ENCODE results near the gene ACOX2.

ACOX2 gene

GRCh38 chr3:58485801-58486435 lies 51.1 kb downstream of the ACOX2 start:
- Histone ChIP-seq H4K20me1 (ENCODE audit: control insufficient read depth, insufficient read depth, low read depth, low read length) (no peaks in the 10 kb centered on the region), H3K79me2 (ENCODE audit: control insufficient read depth, low read length) (no peaks in the 10 kb centered on the region), H3K9me2 (replicated peaks; ENCODE audit: control insufficient read depth, low read length) (no peaks in the 10 kb centered on the region), H3K27me3 (ENCODE audit: control insufficient read depth, low read length) (peaks cover 35% of the 10 kb centered on the region), H3K27ac (ENCODE audit: low read depth, low read length) (no peak overlapping the region), H3K4me2 (ENCODE audit: low read length) (no peak overlapping the region), H3K9me3 (ENCODE audit: control insufficient read depth, insufficient read depth, low read length) (0 out of 2 replicates have a peak, but pooled peaks cover 4% of the 10 kb centered on the region), H3K36me3 (ENCODE audit: control insufficient read depth, low read length) (no peaks in the 10 kb centered on the region), H3F3A (ENCODE audit: control insufficient read depth, insufficient read depth) (peaks cover 5% of the 10 kb centered on the region; the same call in 1 of the 2 replicates), H3K4me1 (ENCODE audit: control insufficient read depth, low read length) (peaks cover 13% of the 10 kb centered on the region), H3K4me3 (ENCODE audit: low read length) (no peak overlapping the region)
- TF ChIP-seq CTCF (IDR thresholded peaks at IDR 0.05; ENCODE audit: low read depth, low read length, poor library complexity, severe bottlenecking), result no peak
- no peak for TF ChIP-seq EZH2phosphoT487 (IDR thresholded peaks at IDR 0.05; ENCODE audit: borderline replicate concordance, low read length)

- Histone ChIP-seq H3K9me3 (ENCODE audit: control insufficient read depth, insufficient read depth, low read length) (0 out of 2 replicates have a peak, but pooled peaks cover 6% of the 10 kb centered on the region), H3F3A (ENCODE audit: control insufficient read depth, insufficient read depth) (peaks cover under 1% of the 10 kb centered on the region; the same call in 1 of the 2 replicates), H3K4me2 (ENCODE audit: low read length) (no peak overlapping the region), H4K20me1 (ENCODE audit: control insufficient read depth, insufficient read depth, low read depth, low read length) (no peaks in the 10 kb centered on the region), H3K36me3 (ENCODE audit: control insufficient read depth, low read length) (no peaks in the 10 kb centered on the region), H3K79me2 (ENCODE audit: control insufficient read depth, low read length) (no peaks in the 10 kb centered on the region), H3K4me1 (ENCODE audit: control insufficient read depth, low read length) (peaks cover 13% of the 10 kb centered on the region), H3K4me3 (ENCODE audit: low read length) (no peak overlapping the region), H3K27me3 (ENCODE audit: control insufficient read depth, low read length) (peaks cover 32% of the 10 kb centered on the region), H3K27ac (ENCODE audit: low read depth, low read length) (no peak overlapping the region), H3K9me2 (replicated peaks; ENCODE audit: control insufficient read depth, low read length) (no peaks in the 10 kb centered on the region)
- TF ChIP-seq CTCF (IDR thresholded peaks at IDR 0.05; ENCODE audit: low read depth, low read length, poor library complexity, severe bottlenecking), result no peak
- TF ChIP-seq EZH2phosphoT487 (IDR thresholded peaks at IDR 0.05; ENCODE audit: borderline replicate concordance, low read length), result no peak
Observed at GRCh38 chr3:58484722-58485069, 52.3 kb downstream of the ACOX2 start.

GRCh38 chr3:58484045-58484721 lies 52.8 kb downstream of the ACOX2 start:
- H3K27ac ChIP-seq (ENCODE audit: low read depth, low read length), result no peak overlapping the region
- peaks cover 29% of the 10 kb centered on the region for H3K27me3 ChIP-seq (ENCODE audit: control insufficient read depth, low read length)
- H3K79me2 ChIP-seq (ENCODE audit: control insufficient read depth, low read length), result no peaks in the 10 kb centered on the region
- peaks cover 13% of the 10 kb centered on the region for H3K4me1 ChIP-seq (ENCODE audit: control insufficient read depth, low read length)
- no peaks in the 10 kb centered on the region for H3F3A ChIP-seq (ENCODE audit: control insufficient read depth, insufficient read depth)
- H3K4me3 ChIP-seq (ENCODE audit: low read length), result no peak overlapping the region
- TF ChIP-seq CTCF (IDR thresholded peaks at IDR 0.05; ENCODE audit: low read depth, low read length, poor library complexity, severe bottlenecking) (no peak), EZH2phosphoT487 (IDR thresholded peaks at IDR 0.05; ENCODE audit: borderline replicate concordance, low read length) (no peak)
- no peaks in the 10 kb centered on the region for H3K36me3 ChIP-seq (ENCODE audit: control insufficient read depth, low read length)
- H3K9me2 ChIP-seq (replicated peaks; ENCODE audit: control insufficient read depth, low read length), result no peaks in the 10 kb centered on the region
- 0 out of 2 replicates have a peak, but pooled peaks cover 6% of the 10 kb centered on the region for H3K9me3 ChIP-seq (ENCODE audit: control insufficient read depth, insufficient read depth, low read length)
- H3K4me2 ChIP-seq (ENCODE audit: low read length), result no peak overlapping the region
- no peaks in the 10 kb centered on the region for H4K20me1 ChIP-seq (ENCODE audit: control insufficient read depth, insufficient read depth, low read depth, low read length)

Data from DOHH2 (cell line).